ENCODE measurements around the gene TMEM54.

Gene TMEM54

DNA sequence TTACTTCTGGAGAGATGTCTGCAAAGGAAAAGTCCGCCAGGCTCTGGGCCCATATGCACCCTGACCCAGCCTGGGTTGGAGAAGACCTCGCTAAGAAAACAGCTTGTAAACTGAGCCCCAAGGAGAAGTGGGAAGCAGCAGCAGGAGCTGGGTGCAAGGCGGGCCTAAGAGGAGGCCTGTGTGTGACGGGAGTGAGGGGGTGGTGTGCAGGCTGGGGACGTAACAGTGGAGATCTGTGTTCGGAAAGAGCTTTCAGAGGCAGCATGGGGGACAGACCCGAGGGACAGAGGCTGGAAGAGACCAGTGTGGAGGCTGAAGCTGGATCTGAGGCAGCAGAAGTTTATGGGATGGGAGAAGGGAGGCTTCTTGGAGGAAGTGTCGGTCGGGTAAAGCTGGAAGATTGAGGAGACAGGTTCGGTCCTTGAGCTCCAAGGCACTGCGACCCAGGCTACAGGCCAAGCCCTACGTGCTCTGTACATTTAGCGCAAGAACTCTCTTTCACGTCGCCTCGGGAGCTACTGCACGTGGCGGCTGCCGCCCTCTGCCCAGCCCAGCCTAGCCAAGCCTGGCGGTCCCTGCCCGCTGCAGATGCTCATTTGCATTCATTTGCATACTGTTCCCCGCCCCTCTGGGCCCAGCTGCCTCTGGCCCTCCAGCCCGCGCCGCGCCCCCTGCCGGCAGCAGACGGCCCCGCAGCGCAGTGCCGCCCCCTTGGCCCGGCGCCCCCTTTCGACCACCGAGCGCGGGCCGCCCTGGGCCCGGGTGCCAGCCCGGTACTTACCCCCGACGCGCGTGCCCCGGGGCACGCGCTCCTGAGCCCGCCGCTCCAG, 8.6 kb downstream of the TMEM54 start:
- Histone ChIP-seq H3K9me3 (ENCODE audit: control insufficient read depth, insufficient read depth, low read depth, low read length) (no peaks in the 10 kb centered on the region), H3K4me3 (ENCODE audit: low read depth, low read length) (no peak overlapping the region), H3K27ac (ENCODE audit: extremely low read depth, low read depth, low read length) (no peak overlapping the region), H3K4me1 (ENCODE audit: control insufficient read depth, insufficient read depth, low read length) (no peaks in the 10 kb centered on the region), H3K36me3 (ENCODE audit: control insufficient read depth in 2 of 2, insufficient read depth in 1 of 2, low read length in 2 of 2) (no peaks in the 10 kb centered on the region)
- ChIA-PET CTCF (interaction anchor here (0.6 to 4.9 kb wide), 17 partner anchors 10 to 541 kb away, joined by 3 to 50 read pairs (median 3); no protein-coding TSS in a partner anchor), POLR2A (no interaction called here)
- TF ChIP-seq ZFHX2 (tag by site-specific recombination; conservative IDR thresholded peaks at IDR 0.05) (peak; percentile 54), ZNF561 (tag by site-specific recombination; IDR thresholded peaks at IDR 0.05; ENCODE audit: borderline replicate concordance) (no peak), ZNF600 (tag by site-specific recombination; IDR thresholded peaks at IDR 0.05) (peak; percentile 55; the same call in 1 of the 2 replicates), SP2 (tag by site-specific recombination; IDR thresholded peaks at IDR 0.05) (peak; percentile 10; the same call in 1 of the 2 replicates), ZNF146 (tag by site-specific recombination; IDR thresholded peaks at IDR 0.05) (no peak), ZNF596 (tag by site-specific recombination; IDR thresholded peaks at IDR 0.05) (no peak), ZNF514 (tag by site-specific recombination; IDR thresholded peaks at IDR 0.05) (no peak), EGR2 (tag by site-specific recombination; IDR thresholded peaks at IDR 0.05; ENCODE audit: low read depth) (peak; percentile 45; the same call in 1 of the 2 replicates), ZSCAN30 (tag by site-specific recombination; IDR thresholded peaks at IDR 0.05) (0 out of 2 replicates have a peak, but pooled peaks have one; percentile 31), FEZF1 (tag by site-specific recombination; IDR thresholded peaks at IDR 0.05) (no peak)

DNA sequence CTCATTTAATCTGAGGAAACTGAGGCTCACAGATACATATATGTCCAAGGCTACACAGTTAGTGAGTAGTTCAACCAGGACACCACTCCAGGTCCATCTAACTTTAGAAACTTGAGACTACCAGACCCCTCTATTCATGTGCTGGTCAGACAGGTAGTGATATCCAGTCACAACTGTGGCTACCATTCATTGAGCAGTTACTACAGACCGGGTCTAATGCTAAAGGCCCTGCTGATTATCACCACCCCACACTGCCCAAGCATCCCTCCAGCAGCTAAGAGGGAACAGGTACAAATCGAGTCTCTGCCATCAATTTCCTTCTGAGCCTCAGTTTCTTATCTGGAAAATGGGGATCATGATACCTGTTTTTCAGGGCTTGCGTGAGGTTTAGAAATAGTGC, 9.6 kb downstream of the TMEM54 start:
- TF ChIP-seq ZNF664 (tag by site-specific recombination; IDR thresholded peaks at IDR 0.05) (peak; percentile 81; the same call in 1 of the 2 replicates), ZNF76 (tag by site-specific recombination; IDR thresholded peaks at IDR 0.05; ENCODE audit: borderline replicate concordance, low read depth) (no peak)
- H3K27ac ChIP-seq (ENCODE audit: extremely low read depth, low read depth, low read length): no peak overlapping the region
- CTCF ChIA-PET: interaction anchor here (0.6 to 4.9 kb wide), 7 partner anchors 9 to 592 kb away, joined by 3 to 50 read pairs (median 3); no protein-coding TSS in a partner anchor
- no peaks in the 10 kb centered on the region for H3K36me3 ChIP-seq (ENCODE audit: control insufficient read depth in 2 of 2, insufficient read depth in 1 of 2, low read length in 2 of 2)
- H3K9me3 ChIP-seq (ENCODE audit: control insufficient read depth, insufficient read depth, low read depth, low read length): no peaks in the 10 kb centered on the region
- POLR2A ChIA-PET: no interaction called here
- H3K4me3 ChIP-seq (ENCODE audit: low read depth, low read length): no peak overlapping the region
- no peaks in the 10 kb centered on the region for H3K4me1 ChIP-seq (ENCODE audit: control insufficient read depth, insufficient read depth, low read length)

DNA sequence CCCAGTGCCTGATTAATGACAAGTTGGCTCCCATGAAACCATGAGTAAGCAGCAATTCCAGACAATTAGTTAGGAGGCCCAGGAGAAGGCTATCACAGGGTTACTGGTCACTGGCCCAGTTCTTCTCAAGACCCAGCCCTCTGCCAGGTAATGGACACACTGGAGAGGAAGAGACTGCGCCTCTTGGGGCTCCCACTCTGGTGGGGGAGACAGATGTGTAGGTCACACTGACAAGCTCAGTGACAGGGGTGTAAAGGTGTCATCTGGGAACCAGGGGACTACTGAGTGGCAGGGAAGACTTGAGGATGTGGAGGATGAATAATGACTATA, 10.0 kb downstream of the TMEM54 start:
- no peak for TF ChIP-seq ZNF473 (tag by site-specific recombination; IDR thresholded peaks at IDR 0.05)
- TF ChIP-seq ZNF24 (tag by site-specific recombination; IDR thresholded peaks at IDR 0.05): no peak
- no peak for TF ChIP-seq ZNF2 (tag by site-specific recombination; IDR thresholded peaks at IDR 0.05)
- TF ChIP-seq ZFP69B (tag by site-specific recombination; IDR thresholded peaks at IDR 0.05): no peak
- TF ChIP-seq ZNF341 (tag by site-specific recombination; IDR thresholded peaks at IDR 0.05; ENCODE audit: low read depth): no peak
- no peak for TF ChIP-seq ZNF433 (tag by site-specific recombination; IDR thresholded peaks at IDR 0.05; ENCODE audit: low read depth)
- Histone ChIP-seq H3K4me3 (ENCODE audit: low read depth, low read length) (no peak overlapping the region), H3K36me3 (ENCODE audit: control insufficient read depth in 2 of 2, insufficient read depth in 1 of 2, low read length in 2 of 2) (no peaks in the 10 kb centered on the region), H3K27ac (ENCODE audit: extremely low read depth, low read depth, low read length) (no peak overlapping the region), H3K9me3 (ENCODE audit: control insufficient read depth, insufficient read depth, low read depth, low read length) (no peaks in the 10 kb centered on the region), H3K4me1 (ENCODE audit: control insufficient read depth, insufficient read depth, low read length) (no peaks in the 10 kb centered on the region)
- ChIA-PET CTCF (interaction anchor here (0.6 to 4.9 kb wide), 6 partner anchors 9 to 592 kb away, joined by 3 to 50 read pairs (median 4); no protein-coding TSS in a partner anchor), POLR2A (no interaction called here)

DNA sequence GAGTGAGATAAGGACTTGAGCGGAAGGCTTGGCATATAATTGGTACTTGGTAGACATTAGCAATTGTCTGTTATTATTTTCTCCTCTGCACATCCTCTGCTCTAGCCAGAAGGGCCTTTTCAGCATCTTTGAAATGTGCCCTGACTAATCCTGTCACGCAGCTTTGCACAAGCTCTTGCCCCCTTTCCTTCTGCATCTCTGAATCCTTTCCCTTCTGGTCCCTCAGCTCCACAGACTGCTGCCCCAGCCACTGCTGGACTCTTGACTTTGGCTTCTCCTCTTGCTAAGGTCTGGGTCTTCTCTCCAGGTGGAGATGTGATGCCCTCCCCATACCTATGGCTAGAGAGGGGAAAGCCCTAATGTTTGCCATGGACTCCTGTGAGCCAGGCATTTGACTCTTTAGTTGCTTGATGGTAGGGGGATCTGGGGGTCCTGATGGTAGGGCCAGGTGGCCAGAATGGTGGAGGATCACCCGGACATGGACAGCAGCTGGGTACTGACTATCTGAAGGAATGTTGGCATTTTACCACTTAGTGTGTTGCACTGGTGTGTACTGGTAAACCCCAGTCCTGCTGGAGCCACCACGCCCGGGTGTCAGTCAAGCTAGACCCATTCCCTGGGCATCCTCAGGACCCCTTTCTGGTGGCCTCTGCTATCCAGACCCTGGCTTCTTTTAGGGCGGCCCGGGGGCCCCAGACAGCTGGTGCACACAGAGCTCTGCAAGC, 10.5 kb downstream of the TMEM54 start:
- CTCF ChIA-PET: interaction anchor here (0.6 to 4.9 kb wide), 5 partner anchors 8 to 593 kb away, joined by 3 to 50 read pairs (median 4); no protein-coding TSS in a partner anchor
- TF ChIP-seq HOXC10 (CRISPR knock-in tag; IDR thresholded peaks at IDR 0.05) (no peak), ZNF544 (tag by site-specific recombination; IDR thresholded peaks at IDR 0.05) (no peak), ZNF558 (tag by site-specific recombination; IDR thresholded peaks at IDR 0.05) (no peak), SP3 (tag by site-specific recombination; IDR thresholded peaks at IDR 0.05) (no peak), ZNF510 (tag by site-specific recombination; IDR thresholded peaks at IDR 0.05; ENCODE audit: insufficient replicate concordance) (no peak), OVOL3 (tag by site-specific recombination; IDR thresholded peaks at IDR 0.05) (no peak), TCF7L2 (IDR thresholded peaks at IDR 0.05; ENCODE audit: borderline replicate concordance, low read depth, low read length) (no peak), ZIC2 (tag by site-specific recombination; IDR thresholded peaks at IDR 0.05) (no peak), ZBTB21 (tag by site-specific recombination; IDR thresholded peaks at IDR 0.05) (no peak)
- TF ChIP-seq, protein P1, sequence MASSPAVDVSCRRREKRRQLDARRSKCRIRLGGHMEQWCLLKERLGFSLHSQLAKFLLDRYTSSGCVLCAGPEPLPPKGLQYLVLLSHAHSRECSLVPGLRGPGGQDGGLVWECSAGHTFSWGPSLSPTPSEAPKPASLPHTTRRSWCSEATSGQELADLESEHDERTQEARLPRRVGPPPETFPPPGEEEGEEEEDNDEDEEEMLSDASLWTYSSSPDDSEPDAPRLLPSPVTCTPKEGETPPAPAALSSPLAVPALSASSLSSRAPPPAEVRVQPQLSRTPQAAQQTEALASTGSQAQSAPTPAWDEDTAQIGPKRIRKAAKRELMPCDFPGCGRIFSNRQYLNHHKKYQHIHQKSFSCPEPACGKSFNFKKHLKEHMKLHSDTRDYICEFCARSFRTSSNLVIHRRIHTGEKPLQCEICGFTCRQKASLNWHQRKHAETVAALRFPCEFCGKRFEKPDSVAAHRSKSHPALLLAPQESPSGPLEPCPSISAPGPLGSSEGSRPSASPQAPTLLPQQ (tag by site-specific recombination; IDR thresholded peaks at IDR 0.05): no peak

More for the DNA sequence above, 10.5 kb downstream of the TMEM54 start:
- Histone ChIP-seq H3K9me3 (ENCODE audit: control insufficient read depth, insufficient read depth, low read depth, low read length) (no peaks in the 10 kb centered on the region), H3K27ac (ENCODE audit: extremely low read depth, low read depth, low read length) (no peak overlapping the region), H3K36me3 (ENCODE audit: control insufficient read depth in 2 of 2, insufficient read depth in 1 of 2, low read length in 2 of 2) (no peaks in the 10 kb centered on the region), H3K4me3 (ENCODE audit: low read depth, low read length) (no peak overlapping the region), H3K4me1 (ENCODE audit: control insufficient read depth, insufficient read depth, low read length) (no peaks in the 10 kb centered on the region)
- POLR2A ChIA-PET: interaction anchor here (0.6 kb wide), 1 partner anchor 142 kb away, joined by 6 read pairs; no protein-coding TSS in a partner anchor

All from HEK293 (cell line).